ENCODE measurements around the gene MRC2.

Gene MRC2

DNA sequence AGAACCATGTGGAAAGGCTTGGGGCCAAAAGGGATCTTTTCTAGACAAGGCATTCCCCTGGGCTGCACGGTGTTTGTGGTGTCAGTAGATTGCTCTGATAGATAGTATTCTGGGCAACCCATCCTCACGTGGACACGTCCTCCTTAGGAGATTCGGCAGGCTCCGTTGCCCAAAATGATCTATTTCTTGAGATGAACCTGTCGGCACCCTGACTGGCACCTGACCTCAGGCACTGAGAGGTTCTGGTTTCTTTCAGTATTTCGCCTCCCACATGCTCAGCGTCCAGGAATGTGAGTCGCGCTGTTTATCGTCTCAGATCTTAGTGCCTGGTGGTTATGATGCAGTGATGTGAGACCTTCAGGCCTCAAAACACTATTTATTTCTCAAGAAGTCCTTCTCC is 91.0 kb downstream of the MRC2 start:
- no peak overlapping the region for H3K27ac ChIP-seq (replicated peaks)
- TF ChIP-seq, protein P1, sequence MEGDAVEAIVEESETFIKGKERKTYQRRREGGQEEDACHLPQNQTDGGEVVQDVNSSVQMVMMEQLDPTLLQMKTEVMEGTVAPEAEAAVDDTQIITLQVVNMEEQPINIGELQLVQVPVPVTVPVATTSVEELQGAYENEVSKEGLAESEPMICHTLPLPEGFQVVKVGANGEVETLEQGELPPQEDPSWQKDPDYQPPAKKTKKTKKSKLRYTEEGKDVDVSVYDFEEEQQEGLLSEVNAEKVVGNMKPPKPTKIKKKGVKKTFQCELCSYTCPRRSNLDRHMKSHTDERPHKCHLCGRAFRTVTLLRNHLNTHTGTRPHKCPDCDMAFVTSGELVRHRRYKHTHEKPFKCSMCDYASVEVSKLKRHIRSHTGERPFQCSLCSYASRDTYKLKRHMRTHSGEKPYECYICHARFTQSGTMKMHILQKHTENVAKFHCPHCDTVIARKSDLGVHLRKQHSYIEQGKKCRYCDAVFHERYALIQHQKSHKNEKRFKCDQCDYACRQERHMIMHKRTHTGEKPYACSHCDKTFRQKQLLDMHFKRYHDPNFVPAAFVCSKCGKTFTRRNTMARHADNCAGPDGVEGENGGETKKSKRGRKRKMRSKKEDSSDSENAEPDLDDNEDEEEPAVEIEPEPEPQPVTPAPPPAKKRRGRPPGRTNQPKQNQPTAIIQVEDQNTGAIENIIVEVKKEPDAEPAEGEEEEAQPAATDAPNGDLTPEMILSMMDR (IDR thresholded peaks at IDR 0.05; ENCODE audit: insufficient read depth, low read length), result no peak
- TF ChIP-seq GABPA (IDR thresholded peaks at IDR 0.05; ENCODE audit: low read depth), result no peak
- no peak for TF ChIP-seq POLR2AphosphoS5 (IDR thresholded peaks at IDR 0.05; ENCODE audit: low read depth)
- TF ChIP-seq, protein P2, sequence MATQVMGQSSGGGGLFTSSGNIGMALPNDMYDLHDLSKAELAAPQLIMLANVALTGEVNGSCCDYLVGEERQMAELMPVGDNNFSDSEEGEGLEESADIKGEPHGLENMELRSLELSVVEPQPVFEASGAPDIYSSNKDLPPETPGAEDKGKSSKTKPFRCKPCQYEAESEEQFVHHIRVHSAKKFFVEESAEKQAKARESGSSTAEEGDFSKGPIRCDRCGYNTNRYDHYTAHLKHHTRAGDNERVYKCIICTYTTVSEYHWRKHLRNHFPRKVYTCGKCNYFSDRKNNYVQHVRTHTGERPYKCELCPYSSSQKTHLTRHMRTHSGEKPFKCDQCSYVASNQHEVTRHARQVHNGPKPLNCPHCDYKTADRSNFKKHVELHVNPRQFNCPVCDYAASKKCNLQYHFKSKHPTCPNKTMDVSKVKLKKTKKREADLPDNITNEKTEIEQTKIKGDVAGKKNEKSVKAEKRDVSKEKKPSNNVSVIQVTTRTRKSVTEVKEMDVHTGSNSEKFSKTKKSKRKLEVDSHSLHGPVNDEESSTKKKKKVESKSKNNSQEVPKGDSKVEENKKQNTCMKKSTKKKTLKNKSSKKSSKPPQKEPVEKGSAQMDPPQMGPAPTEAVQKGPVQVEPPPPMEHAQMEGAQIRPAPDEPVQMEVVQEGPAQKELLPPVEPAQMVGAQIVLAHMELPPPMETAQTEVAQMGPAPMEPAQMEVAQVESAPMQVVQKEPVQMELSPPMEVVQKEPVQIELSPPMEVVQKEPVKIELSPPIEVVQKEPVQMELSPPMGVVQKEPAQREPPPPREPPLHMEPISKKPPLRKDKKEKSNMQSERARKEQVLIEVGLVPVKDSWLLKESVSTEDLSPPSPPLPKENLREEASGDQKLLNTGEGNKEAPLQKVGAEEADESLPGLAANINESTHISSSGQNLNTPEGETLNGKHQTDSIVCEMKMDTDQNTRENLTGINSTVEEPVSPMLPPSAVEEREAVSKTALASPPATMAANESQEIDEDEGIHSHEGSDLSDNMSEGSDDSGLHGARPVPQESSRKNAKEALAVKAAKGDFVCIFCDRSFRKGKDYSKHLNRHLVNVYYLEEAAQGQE (IDR thresholded peaks at IDR 0.05; ENCODE audit: insufficient replicate concordance, low read depth), result no peak
- TF ChIP-seq SPI1 (IDR thresholded peaks at IDR 0.05; ENCODE audit: borderline replicate concordance, low read depth), result no peak

DNA sequence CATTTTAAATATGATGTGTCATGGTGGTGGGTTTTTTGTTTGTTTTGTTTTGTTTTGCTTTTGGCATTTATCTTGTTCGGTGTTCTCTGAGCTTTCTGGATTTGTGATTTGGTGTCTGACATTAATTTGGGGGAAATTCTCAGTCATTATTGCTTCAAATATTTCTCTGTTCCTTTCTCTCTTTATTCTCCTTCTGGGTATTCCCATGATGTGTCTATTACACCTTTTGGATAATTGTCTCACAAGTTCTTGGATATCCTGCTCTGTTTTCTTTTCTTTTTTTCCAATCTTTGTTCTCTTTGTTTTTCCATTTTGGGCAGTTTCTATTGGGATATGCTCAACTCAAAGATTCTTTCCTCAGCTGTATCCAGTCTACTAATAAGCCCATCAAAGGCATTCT is 92.1 kb downstream of the MRC2 start:
- no peak for TF ChIP-seq GABPA (IDR thresholded peaks at IDR 0.05; ENCODE audit: low read depth)
- no peak for TF ChIP-seq SPI1 (IDR thresholded peaks at IDR 0.05; ENCODE audit: borderline replicate concordance, low read depth)
- TF ChIP-seq, protein P1 (IDR thresholded peaks at IDR 0.05; ENCODE audit: insufficient read depth, low read length), result no peak
- TF ChIP-seq POLR2AphosphoS5 (IDR thresholded peaks at IDR 0.05; ENCODE audit: low read depth), result no peak
- TF ChIP-seq, protein P2 (IDR thresholded peaks at IDR 0.05; ENCODE audit: insufficient replicate concordance, low read depth), result no peak
- DNase-seq (ENCODE audit: low read depth in 1 of 2, low spot score in 1 of 2), result no peak

More for the DNA sequence above, 91.0 kb downstream of the MRC2 start:
- DNase-seq (ENCODE audit: low read depth in 1 of 2, low spot score in 1 of 2), result no peak
- H3K27me3 ChIP-seq (ENCODE audit: insufficient read depth, poor library complexity, severe bottlenecking), result no peaks in the 10 kb centered on the region
- no peak overlapping the region for H3K4me3 ChIP-seq (replicated peaks; ENCODE audit: insufficient read depth, low read length)

DNA sequence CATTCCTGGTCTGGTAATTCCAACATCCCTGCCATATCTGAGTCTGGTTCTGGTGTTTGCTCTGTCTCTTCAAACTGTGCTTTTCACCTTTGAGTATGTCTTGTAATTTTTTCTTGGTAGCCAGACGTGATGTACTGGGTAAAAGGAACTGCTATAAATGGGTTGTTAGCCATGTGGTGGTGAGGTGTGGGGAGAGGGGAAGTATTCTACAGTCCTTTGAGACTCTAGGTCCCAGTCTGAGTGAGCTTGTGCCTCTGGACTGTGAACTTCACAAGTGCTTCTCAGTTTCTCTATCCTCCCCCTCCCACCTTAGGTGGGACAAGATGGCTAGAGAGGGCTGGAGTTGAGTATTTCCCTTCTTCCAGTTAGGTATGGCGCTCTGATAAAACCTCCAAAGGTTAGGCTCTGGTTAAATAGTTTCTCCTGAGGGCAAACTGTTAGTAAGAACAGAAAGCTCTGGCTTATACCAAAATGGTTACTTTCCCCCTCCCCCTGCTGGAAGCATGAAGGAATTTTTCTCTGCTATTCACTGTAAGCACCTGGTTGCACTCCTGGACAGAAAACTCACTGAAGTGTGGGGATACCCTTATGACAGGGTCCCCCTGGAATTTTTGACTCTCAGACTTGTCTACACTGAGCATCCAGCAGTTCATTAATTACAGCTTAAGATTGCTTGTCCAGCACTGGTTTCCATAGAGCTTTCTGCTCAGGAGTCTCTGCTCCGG is 92.8 kb downstream of the MRC2 start:
- Histone ChIP-seq H3K27me3 (ENCODE audit: insufficient read depth, poor library complexity, severe bottlenecking) (no peaks in the 10 kb centered on the region), H3K27ac (replicated peaks) (no peak overlapping the region), H3K4me3 (replicated peaks; ENCODE audit: insufficient read depth, low read length) (no peak overlapping the region)
- DNase-seq (ENCODE audit: low read depth in 1 of 2, low spot score in 1 of 2), result no peak
- TF ChIP-seq, protein P1 (IDR thresholded peaks at IDR 0.05; ENCODE audit: insufficient read depth, low read length), result no peak
- TF ChIP-seq POLR2AphosphoS5 (IDR thresholded peaks at IDR 0.05; ENCODE audit: low read depth) (no peak), SPI1 (IDR thresholded peaks at IDR 0.05; ENCODE audit: borderline replicate concordance, low read depth) (no peak), GABPA (IDR thresholded peaks at IDR 0.05; ENCODE audit: low read depth) (no peak)
- TF ChIP-seq, protein P2 (IDR thresholded peaks at IDR 0.05; ENCODE audit: insufficient replicate concordance, low read depth), result no peak

More for the DNA sequence above, 92.1 kb downstream of the MRC2 start:
- no peaks in the 10 kb centered on the region for H3K27me3 ChIP-seq (ENCODE audit: insufficient read depth, poor library complexity, severe bottlenecking)
- no peak overlapping the region for H3K4me3 ChIP-seq (replicated peaks; ENCODE audit: insufficient read depth, low read length)
- H3K27ac ChIP-seq (replicated peaks), result no peak overlapping the region

All from HL-60 (cell line).